Ishikawa (cell line): Measurements from ENCODE around the gene CLPTM1L.

Experiments used
- CEBPB ChIP-seq: IDR thresholded peaks from 2 replicates; pipeline ENCODE4 v1.6.1; 2012
- CREB1 ChIP-seq: IDR thresholded peaks from 2 replicates; pipeline ENCODE4 v1.6.1; 2012; ENCODE audit warnings: low read depth
- EGR1 ChIP-seq: IDR thresholded peaks from 2 replicates; pipeline ENCODE4 v1.6.1; 2012
- EP300 ChIP-seq: IDR thresholded peaks from 2 replicates; pipeline ENCODE4 v1.6.1; 2012; ENCODE audit warnings: borderline replicate concordance
- RAD21 ChIP-seq: IDR thresholded peaks from 2 replicates; pipeline ENCODE4 v1.6.1; 2012; ENCODE audit warnings: low read depth
- REST ChIP-seq: IDR thresholded peaks from 2 replicates; pipeline ENCODE4 v1.6.1; 2012; ENCODE audit warnings: low read depth, mild to moderate bottlenecking
- TEAD4 ChIP-seq: IDR thresholded peaks from 2 replicates; pipeline ENCODE4 v1.6.1; 2012
- YY1 ChIP-seq: IDR thresholded peaks from 2 replicates; pipeline ENCODE4 v1.6.1; 2012; ENCODE audit warnings: low read depth
- TF ChIP-seq, protein P1 (sequence below): IDR thresholded peaks from 2 replicates; pipeline ENCODE4 v1.6.1; 2012
- TF ChIP-seq, protein P2 (sequence below): IDR thresholded peaks from 2 replicates; pipeline ENCODE4 v1.6.1; 2012

DNA sequence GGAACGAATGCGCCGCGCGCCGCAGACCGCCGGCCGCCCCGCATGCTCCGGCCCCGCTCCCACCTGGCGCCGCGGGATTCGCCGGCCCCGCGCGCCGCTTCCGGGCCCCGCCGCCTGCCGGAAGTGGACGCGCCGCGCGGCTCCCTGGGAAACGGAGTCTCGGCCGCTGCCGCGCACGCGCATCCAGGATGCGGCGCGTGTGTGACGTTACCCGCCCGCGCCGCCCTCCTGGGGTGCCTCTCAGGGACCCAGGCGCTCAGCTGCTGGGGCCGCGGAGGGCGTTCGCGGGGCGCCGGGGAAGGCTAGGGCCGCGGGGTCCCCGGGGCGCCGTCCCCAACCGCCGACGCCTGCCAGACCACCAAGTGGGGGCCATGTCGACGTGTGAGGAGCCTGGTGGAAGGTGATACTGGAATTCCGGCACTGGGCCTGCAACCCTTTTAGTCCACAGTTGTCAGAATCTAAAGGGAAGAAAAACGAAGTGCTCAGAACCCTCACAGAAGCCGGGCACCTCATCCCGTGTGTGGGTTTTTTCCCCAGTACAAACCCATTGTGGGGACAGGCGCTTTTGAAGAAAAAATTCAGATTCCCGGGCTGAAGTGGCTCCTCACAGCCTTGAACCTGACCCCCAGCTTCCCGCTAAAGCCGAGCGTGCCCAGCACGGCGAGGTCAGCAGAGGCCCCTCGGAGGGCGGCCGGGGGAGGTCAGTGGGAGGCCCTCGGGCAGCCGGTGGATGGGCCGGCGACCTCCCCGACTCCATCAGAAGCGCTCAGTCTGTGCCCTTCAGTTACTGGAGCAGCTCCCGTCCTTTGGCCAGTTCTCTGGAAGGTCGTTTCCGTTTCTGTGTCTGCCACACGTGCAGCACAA lies at the start of gene CLPTM1L:
- TF ChIP-seq, protein P1, sequence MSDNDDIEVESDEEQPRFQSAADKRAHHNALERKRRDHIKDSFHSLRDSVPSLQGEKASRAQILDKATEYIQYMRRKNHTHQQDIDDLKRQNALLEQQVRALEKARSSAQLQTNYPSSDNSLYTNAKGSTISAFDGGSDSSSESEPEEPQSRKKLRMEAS: peak; percentile 40; the same call in 1 of the 2 replicates
- TF ChIP-seq TEAD4 (no peak), EP300 (no peak), REST (no peak), CEBPB (no peak), CREB1 (peak; percentile 92), EGR1 (no peak), RAD21 (no peak), YY1 (no peak)
- TF ChIP-seq, protein P2, sequence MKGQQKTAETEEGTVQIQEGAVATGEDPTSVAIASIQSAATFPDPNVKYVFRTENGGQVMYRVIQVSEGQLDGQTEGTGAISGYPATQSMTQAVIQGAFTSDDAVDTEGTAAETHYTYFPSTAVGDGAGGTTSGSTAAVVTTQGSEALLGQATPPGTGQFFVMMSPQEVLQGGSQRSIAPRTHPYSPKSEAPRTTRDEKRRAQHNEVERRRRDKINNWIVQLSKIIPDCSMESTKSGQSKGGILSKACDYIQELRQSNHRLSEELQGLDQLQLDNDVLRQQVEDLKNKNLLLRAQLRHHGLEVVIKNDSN: peak; percentile 28; the same call in 1 of the 2 replicates
